Tibial nerve (tissue), 4 donors: ENCODE results near the gene CDH13. TPM values are rescaled to one million over a fixed set of nuclear protein-coding genes. Genes with fewer than 3 reads are reported as not detected.

Source experiments
- DNase-seq, 2 donors: peaks; one replicate each; pipeline ENCODE4 v3.0.0-alpha.2; 2019; ENCODE audit warnings: low spot score in 2 of 2
- H3K27ac ChIP-seq, 4 donors: fragments of 200-600 bp; sonication (generic) in 3 of 4; one replicate each; pipeline ENCODE4 v1.5.1; 2017 to 2019; ENCODE audit warnings: mild to moderate bottlenecking in 1 of 4
- H3K27me3 ChIP-seq, 2 donors: fragments of 200-600 bp; sonication (generic) in 1 of 2; one replicate each; pipeline versions ENCODE4 v1.5.1 to v1.6.0; 2017 to 2019
- H3K36me3 ChIP-seq, 3 donors: fragments of 200-600 bp; sonication (generic); one replicate each; pipeline ENCODE4 v1.5.1; 2018 to 2019
- H3K4me1 ChIP-seq, 4 donors: fragments of 200-600 bp; sonication (generic) in 3 of 4; one replicate each; pipeline ENCODE4 v1.5.1; 2017 to 2019
- H3K4me3 ChIP-seq, 4 donors: fragments of 200-600 bp; sonication (generic) in 3 of 4; one replicate each; pipeline ENCODE4 v1.5.1; 2017 to 2019; ENCODE audit warnings: mild to moderate bottlenecking in 1 of 4, moderate library complexity in 1 of 4
- H3K9me3 ChIP-seq, 4 donors: fragments of 200-600 bp; sonication (generic) in 3 of 4; one replicate each; pipeline ENCODE4 v1.5.1; 2017 to 2019
- EP300 ChIP-seq, 2 donors: sonication (generic); formaldehyde crosslinking; IDR thresholded peaks; one replicate each; pipeline ENCODE4 v1.6.1; 2017; ENCODE audit warnings: antibody characterized with exemption in 2 of 2, mild to moderate bottlenecking in 1 of 2
- POLR2A ChIP-seq, 2 donors: fragments of 450-650 bp; IDR thresholded peaks; one replicate each; pipeline ENCODE4 v1.6.1; 2017; ENCODE audit warnings: antibody characterized with exemption in 2 of 2, mild to moderate bottlenecking in 2 of 2, moderate library complexity in 2 of 2
- WGBS, 2 donors: methylation state at CpG; one replicate each; pipeline ENCODE4 v1.1.5; 2018; 5-methylcytosine and 5-hydroxymethylcytosine counted together
- total RNA-seq, 4 donors: library from RNA; depleted of rRNA; stranded (reverse); fragments of >200 nt; gene quantifications; one replicate each; pipeline ENCODE4 v1.1.0, GENCODE V29; 2016
- TF ChIP-seq, protein P1 (sequence below), 5 experiments: fragments of 200-600 bp in 3 of 5; fragments of 450-650 bp in 2 of 5; sonication (generic) in 3 of 5; IDR thresholded peaks; one replicate each; pipeline ENCODE4 v1.5.1; 2016 to 2019; ENCODE audit warnings: antibody characterized with exemption in 5 of 5, mild to moderate bottlenecking in 3 of 5, moderate library complexity in 2 of 5

CDH13 gene
- total RNA-seq, 4 donors from 2014 or later = 4.1 to 14.4 (median 5.8) TPM

DNA sequence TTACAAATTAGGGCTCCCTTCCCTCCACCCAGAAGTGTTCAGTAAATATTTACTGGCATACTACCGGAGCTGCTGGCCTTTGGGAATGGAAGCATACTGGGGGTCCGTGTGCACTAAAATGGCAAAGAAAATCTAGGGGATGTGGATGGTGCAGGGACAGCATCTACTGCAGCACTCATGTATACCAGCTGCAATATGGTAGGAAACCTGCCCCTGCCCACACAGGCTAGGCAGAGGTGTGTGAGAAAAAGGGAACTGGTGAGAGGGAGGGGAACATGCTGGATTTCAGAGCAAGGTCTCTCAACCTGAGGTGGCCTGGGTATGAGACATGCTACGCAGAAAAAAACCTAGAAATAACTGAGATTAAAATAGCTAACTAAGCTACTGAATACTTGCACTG is 145.4 kb downstream of the CDH13 start:
- no peak overlapping the region for H3K27ac ChIP-seq
- TF ChIP-seq, protein P1, sequence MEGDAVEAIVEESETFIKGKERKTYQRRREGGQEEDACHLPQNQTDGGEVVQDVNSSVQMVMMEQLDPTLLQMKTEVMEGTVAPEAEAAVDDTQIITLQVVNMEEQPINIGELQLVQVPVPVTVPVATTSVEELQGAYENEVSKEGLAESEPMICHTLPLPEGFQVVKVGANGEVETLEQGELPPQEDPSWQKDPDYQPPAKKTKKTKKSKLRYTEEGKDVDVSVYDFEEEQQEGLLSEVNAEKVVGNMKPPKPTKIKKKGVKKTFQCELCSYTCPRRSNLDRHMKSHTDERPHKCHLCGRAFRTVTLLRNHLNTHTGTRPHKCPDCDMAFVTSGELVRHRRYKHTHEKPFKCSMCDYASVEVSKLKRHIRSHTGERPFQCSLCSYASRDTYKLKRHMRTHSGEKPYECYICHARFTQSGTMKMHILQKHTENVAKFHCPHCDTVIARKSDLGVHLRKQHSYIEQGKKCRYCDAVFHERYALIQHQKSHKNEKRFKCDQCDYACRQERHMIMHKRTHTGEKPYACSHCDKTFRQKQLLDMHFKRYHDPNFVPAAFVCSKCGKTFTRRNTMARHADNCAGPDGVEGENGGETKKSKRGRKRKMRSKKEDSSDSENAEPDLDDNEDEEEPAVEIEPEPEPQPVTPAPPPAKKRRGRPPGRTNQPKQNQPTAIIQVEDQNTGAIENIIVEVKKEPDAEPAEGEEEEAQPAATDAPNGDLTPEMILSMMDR (IDR thresholded peaks at IDR 0.05) = no peak
- WGBS, 2 donors = 81 to 84% methylated on average over 3 of the region's 3 CpGs
- H3K4me3 ChIP-seq = no peak overlapping the region
- no peak for DNase-seq
- H3K9me3 ChIP-seq = no peaks in the 10 kb centered on the region
- H3K27me3 ChIP-seq = no peaks in the 10 kb centered on the region
- no peaks in the 10 kb centered on the region for H3K36me3 ChIP-seq
- no peaks in the 10 kb centered on the region for H3K4me1 ChIP-seq

DNA sequence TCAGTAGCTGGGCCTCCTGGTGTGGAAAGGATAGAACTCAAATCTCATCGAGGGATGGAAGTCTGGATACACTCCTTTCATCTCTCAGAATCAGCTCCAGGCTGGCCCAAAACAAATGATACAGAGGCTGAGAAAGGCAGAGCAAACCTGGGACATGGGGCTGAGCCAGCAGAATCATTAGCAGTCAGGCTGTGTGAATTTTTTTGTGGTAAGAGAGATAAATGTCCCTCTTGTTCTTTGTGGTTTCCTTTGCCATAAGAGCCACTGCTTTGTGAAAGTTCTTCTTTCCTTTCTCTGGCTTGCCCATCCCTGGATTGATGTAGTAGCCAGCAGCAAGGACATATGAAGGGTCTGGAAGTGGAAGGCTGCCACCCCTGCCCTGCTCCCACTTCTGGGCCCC is 146.2 kb downstream of the CDH13 start:
- Histone ChIP-seq H3K4me1 (no peaks in the 10 kb centered on the region), H3K4me3 (no peak overlapping the region), H3K27ac (no peak overlapping the region), H3K27me3 (no peaks in the 10 kb centered on the region), H3K9me3 (no peaks in the 10 kb centered on the region), H3K36me3 (no peaks in the 10 kb centered on the region)
- DNase-seq = no peak
- TF ChIP-seq POLR2A (IDR thresholded peaks at IDR 0.05) (no peak), EP300 (IDR thresholded peaks at IDR 0.05) (no peak)
- TF ChIP-seq, protein P1 (IDR thresholded peaks at IDR 0.05) = no peak
- WGBS, 2 donors = 74 to 75% methylated on average over 1 of the region's 1 CpG

DNA sequence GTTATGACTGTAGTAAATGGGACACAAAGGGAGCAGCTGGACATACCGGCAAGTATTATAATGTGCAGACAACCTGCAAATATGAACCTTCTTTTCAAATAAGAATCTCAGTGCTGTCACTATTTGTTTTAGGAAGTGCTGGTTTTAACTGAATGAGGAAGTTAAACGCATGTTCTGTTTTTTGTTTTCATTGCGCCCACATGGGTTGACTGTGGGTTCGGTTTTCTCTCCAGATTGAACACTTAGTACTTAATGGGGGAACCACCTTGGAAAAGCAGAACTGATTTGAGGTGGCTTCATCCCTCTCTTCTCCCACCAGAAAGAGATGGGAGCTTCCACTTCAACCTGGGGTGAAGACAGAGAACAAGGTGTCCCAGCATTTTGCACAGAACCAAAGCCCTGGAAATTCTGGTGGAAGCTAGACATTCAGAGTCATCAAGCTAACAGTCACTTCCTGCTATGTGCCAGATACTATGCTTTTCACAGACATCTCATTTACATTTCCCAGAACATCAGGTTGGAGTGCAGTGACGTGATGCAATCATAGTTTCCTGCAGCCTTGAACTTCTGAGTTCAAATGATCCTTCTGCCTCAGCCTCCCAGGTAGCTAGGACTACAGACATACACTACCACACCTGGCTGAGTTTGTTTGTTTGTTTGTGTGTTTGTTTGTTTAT is 149.8 kb downstream of the CDH13 start:
- Histone ChIP-seq H3K4me3 (no peak overlapping the region), H3K27ac (no peak overlapping the region), H3K4me1 (no peaks in the 10 kb centered on the region), H3K36me3 (no peaks in the 10 kb centered on the region), H3K27me3 (no peaks in the 10 kb centered on the region), H3K9me3 (no peaks in the 10 kb centered on the region)
- DNase-seq = no peak
- TF ChIP-seq, protein P1 (IDR thresholded peaks at IDR 0.05) = no peak
- TF ChIP-seq EP300 (IDR thresholded peaks at IDR 0.05) (no peak), POLR2A (IDR thresholded peaks at IDR 0.05) (no peak)
- 74 to 78% methylated on average over 5 of the region's 5 CpGs for WGBS, 2 donors

DNA sequence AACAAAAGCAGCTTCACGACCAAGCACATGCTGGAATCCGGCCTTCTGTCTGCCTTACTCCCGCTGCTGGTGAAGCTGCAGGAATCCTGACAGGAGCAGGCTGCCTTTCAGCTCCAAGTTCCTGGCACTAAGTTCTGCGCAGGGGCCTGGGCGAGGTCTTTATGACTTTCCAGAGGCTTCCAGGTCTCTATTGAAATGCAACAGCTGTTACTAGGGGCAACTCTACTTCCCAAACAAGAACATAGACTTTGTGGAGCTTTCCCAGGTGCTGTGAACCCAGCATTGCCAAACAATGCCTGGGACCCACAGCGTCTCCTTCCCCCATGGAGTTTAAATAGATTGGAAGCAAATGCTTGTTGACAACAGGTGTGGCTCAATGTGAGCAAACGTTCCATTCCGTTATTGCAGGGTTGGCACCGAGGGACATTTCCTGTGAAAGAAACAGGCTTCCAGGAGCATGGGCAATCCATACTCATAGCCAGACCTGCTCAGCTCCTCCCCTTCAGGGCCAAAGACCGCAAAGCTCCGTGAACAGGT is 156.0 kb downstream of the CDH13 start:
- no peaks in the 10 kb centered on the region for H3K36me3 ChIP-seq
- H3K27ac ChIP-seq = no peak overlapping the region
- H3K4me1 ChIP-seq = peaks cover 0 to 8% (median 0%) of the 10 kb centered on the region in 4 donors
- H3K27me3 ChIP-seq = no peaks in the 10 kb centered on the region
- 38 to 48% methylated on average over 9 to 11 of the region's 11 CpGs for WGBS, 2 donors
- H3K4me3 ChIP-seq = no peak overlapping the region
- TF ChIP-seq, protein P1 (IDR thresholded peaks at IDR 0.05) = no peak
- TF ChIP-seq EP300 (IDR thresholded peaks at IDR 0.05) (no peak), POLR2A (IDR thresholded peaks at IDR 0.05) (no peak)
- DNase-seq = no peak
- no peaks in the 10 kb centered on the region for H3K9me3 ChIP-seq

DNA sequence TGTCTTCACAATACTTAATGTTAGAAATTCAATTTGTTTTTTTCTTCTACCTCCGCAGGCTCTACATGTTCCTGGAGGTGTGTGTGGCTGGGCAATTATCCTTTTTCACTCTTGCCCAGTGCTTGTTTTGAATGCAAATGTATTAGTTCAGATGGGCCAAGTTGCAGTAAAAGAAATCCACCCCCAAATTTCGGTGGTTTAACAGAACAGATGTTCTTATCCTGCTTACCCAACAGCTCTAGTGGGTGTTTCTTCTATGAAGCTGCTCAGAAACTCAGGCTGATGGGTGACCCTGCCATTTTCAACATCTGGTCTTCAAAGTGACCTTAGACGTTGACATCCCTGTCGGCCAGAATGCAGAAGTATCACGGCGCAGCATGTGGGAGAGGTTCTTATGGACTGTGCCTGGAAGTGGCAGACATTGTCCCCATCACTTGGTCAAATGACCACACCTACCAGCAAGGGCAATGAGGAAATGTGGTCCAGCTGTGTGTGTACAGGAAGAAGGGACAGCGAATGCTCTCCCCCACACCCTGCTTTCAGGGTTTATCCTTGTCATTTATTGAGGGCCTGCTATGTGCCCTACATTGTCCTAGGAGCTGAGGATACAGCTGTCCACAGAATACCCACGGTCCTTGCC is 157.3 kb downstream of the CDH13 start:
- WGBS, 2 donors = 69 to 71% methylated on average over 8 of the region's 8 CpGs
- H3K27me3 ChIP-seq = no peaks in the 10 kb centered on the region
- peaks cover 0 to 8% (median 0%) of the 10 kb centered on the region in 4 donors for H3K4me1 ChIP-seq
- DNase-seq = no peak
- H3K9me3 ChIP-seq = no peaks in the 10 kb centered on the region
- H3K36me3 ChIP-seq = no peaks in the 10 kb centered on the region
- no peak overlapping the region for H3K27ac ChIP-seq
- TF ChIP-seq POLR2A (IDR thresholded peaks at IDR 0.05) (no peak), EP300 (IDR thresholded peaks at IDR 0.05) (no peak)
- TF ChIP-seq, protein P1 (IDR thresholded peaks at IDR 0.05) = no peak
- no peak overlapping the region for H3K4me3 ChIP-seq
